ENCODE measurements around the gene FHOD3. TPM values are rescaled to one million over a fixed set of nuclear protein-coding genes. Genes with fewer than 3 reads are reported as not detected.
A peak's percentile ranks its signal among the peaks of the same experiment; 100 is the strongest.

Gene FHOD3
- total and polyA plus RNA-seq, 9 of the 15 experiments (the other 6 are each of a cell fraction or from before 2014, with no cell fraction given): 0.11 TPM; not detected in 8

- WGBS (ENCODE audit: insufficient coverage, low coverage, missing lambda C conversion rate): 4% methylated on average over 6 of the region's 6 CpGs
- ChIA-PET POLR2A (no interaction called here), CTCF (ENCODE audit: low intra/inter-chr PET ratio) (no interaction called here)
- Histone ChIP-seq H3K36me3 (ENCODE audit: control insufficient read depth, insufficient read depth, low read length) (no peaks in the 10 kb centered on the region), H3K9me1 (ENCODE audit: control insufficient read depth, insufficient read depth, low read length) (peaks cover 3% of the 10 kb centered on the region), H3K4me1 (replicated peaks in 1 of 2; ENCODE audit: control insufficient read depth in 2 of 2, insufficient read depth in 2 of 2, low read length in 2 of 2) (no peaks in the 10 kb centered on the region; a peak in 1 of 5 replicates), H2AFZ (ENCODE audit: low read depth, low read length) (no peak overlapping the region), H3K79me2 (ENCODE audit: control insufficient read depth, insufficient read depth, low read length) (no peaks in the 10 kb centered on the region), H3K27me3 (ENCODE audit: control insufficient read depth in 2 of 2, insufficient read depth in 2 of 2, low read length in 2 of 2) (peaks cover 2 to 16% of the 10 kb centered on the region in 2 experiments; a peak in 2 of 5 replicates), H3K4me3 (no peak overlapping the region), H4K20me1 (replicated peaks; ENCODE audit: control insufficient read depth, insufficient read depth, low read length) (0 out of 2 replicates have a peak, but pooled peaks cover 4% of the 10 kb centered on the region), H3K9ac (ENCODE audit: insufficient read depth in 1 of 2, low read depth in 2 of 2, low read length in 2 of 2) (no peak overlapping the region), H3K4me2 (ENCODE audit: insufficient read depth, low read length) (no peak overlapping the region), H3K9me3 (replicated peaks; ENCODE audit: control insufficient read depth, insufficient read depth, low read depth, low read length) (no peaks in the 10 kb centered on the region), H3K27ac (ENCODE audit: extremely low read depth, low read depth, low read length) (no peak overlapping the region)
- BruUV-seq (replicated peaks): no TSS peak
- ATAC-seq (no peak), FAIRE-seq (no peak), DNase-seq (ENCODE audit: extremely low read depth in 1 of 4, low spot score in 3 of 4) (no peak)
- in situ Hi-C loops (cut with MboI) (no loop called here), intact Hi-C loops (cut with micrococcal nuclease) (no loop called here)
- TF ChIP-seq ZNF24 (IDR thresholded peaks at IDR 0.05) (no peak), REST (IDR thresholded peaks at IDR 0.05; ENCODE audit: borderline replicate concordance) (peak; percentile 38; the same call in 1 of the 2 replicates), REST (CRISPR knock-in tag; IDR thresholded peaks at IDR 0.05; ENCODE audit: low read depth) (no peak), SMARCE1 (IDR thresholded peaks at IDR 0.05) (no peak), UBTF (IDR thresholded peaks at IDR 0.05; ENCODE audit: borderline replicate concordance in 1 of 2, low read depth in 2 of 2, low read length in 2 of 2) (no peak), COPS2 (conservative IDR thresholded peaks at IDR 0.05) (no peak), E2F1 (CRISPR knock-in tag; IDR thresholded peaks at IDR 0.05) (no peak)
Measured at GRCh38 chr18:36348971-36349417, 51.5 kb downstream of the FHOD3 start.

All from K562 (cell line).